Superior temporal gyrus (tissue), 1 donor: ENCODE results near the gene EXOSC7.

Source experiments
- DNase-seq: peaks from one replicate; pipeline ENCODE4 v3.0.0-alpha.2; 2016; ENCODE audit errors: extremely low spot score

EXOSC7 gene

DNA sequence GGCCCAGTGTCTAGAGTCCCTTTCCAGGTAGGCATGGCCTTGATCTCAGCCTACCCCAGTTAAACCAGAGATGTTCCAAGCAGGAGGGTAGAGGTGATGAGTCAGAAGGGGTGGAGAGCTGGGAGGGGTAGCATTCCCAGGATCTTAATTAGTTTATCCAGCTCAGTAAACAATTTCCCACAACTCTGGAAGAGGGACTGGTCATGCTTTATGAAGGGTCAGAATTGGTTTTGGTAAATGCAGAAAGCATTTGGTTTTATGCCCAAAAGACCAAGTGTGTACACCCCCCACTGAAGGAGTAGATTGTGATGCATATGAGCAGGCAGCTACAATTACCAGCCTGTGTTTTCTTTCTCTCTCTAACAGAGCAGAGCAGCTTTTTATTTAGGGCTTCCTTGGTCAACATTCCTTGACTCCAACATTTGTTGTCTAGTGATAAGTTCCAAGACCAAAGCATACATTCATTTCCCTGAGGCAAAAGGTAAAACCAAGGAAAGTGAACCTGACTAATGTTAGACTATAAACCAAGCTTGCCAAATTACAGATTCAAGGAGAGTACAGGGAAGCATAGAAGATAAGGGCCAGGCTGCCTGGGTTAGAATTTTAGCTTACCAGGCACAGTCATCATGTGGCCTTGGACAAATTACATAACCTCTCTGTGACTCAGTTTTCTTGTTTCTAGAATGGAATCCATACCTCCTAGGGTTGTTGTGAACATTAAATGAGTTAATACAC, 17.6 kb downstream of the EXOSC7 start:
- DNase-seq, result no peak

DNA sequence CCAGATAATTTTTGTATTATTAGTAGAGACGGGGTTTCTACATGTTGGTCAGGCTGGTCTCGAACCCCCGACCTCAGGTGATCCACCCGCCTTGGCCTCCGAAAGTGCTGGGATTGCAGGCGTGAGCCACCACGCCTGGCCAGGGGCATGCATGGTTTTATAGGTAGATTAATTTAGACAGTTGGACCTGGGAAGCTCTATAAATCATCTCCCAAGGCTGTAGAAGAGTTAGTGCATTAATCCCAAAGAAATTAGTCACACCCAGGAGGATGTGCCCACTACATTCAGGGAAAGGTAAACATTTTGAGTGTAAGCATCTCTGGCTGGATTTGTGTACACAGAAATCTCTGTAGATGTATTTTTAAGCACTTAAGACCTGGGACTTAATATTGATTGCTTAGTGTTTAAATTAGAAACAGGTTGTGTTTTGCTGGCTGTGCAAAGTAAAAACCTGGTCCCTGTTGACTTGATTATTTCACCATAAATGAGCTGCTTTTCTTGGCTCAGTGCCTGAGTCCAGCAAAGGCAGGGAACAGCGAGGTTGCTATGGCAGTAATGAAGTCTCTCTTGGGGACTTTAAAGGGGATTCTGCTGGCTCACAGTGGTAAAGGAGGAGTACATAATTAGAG, 19.2 kb downstream of the EXOSC7 start:
- no peak for DNase-seq

DNA sequence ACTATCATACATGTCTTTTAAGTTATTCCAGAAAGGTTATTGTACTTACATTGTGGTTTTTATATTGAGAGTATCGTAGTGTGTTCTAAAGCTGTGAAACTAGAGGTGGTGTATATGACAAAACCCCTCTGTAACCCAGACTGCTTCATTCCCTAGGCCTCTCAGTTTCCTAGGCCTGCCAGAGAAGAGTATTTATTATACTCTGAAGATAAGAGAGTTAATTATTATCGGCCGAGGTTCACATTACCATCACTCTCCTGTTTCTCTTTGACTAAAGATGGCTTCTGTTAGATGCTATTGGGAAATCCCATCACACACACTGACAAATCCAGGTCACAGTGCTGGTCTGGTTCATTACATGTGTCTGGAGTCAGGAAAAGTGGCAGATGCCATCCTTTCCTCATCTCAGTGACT, 20.5 kb downstream of the EXOSC7 start:
- no peak for DNase-seq

DNA sequence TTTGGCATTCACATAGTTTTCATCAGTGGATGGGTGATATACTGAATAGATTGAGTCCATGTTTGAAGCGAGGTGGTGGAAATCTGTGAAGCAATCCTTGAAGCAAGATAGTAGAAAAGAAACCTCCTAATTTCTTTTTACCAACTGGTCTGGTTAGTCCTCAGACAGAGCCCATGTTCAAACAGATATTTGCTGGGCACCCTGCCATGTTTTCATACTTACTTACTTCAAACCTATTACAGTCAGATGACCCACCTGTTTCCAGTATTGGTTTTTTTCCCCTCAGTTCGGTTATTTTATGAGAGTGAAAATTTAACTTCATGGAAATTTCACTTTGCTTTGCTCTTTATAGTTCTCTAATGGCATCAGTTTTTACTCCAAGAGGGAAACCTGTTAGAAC, 23.7 kb downstream of the EXOSC7 start:
- no peak for DNase-seq

DNA sequence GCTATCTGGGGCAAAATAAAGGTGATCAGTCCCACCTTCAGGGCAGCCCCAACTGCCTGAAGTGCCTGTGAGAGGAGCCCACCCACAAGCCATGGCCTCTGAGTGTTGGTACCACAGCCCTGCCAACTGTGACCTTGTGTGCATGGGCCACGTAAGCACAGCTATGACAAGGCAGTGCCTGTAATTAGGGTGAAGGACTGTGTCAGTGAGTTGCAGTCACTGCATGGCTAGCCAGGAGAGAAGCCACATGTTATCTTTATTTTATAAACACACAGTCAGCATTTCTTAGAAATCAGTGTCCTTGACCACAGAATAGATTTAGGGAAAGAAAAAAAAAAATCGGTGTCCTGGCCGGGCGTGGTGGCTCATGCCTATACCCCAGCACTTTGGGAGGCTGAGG, 24.8 kb downstream of the EXOSC7 start:
- DNase-seq, result no peak

DNA sequence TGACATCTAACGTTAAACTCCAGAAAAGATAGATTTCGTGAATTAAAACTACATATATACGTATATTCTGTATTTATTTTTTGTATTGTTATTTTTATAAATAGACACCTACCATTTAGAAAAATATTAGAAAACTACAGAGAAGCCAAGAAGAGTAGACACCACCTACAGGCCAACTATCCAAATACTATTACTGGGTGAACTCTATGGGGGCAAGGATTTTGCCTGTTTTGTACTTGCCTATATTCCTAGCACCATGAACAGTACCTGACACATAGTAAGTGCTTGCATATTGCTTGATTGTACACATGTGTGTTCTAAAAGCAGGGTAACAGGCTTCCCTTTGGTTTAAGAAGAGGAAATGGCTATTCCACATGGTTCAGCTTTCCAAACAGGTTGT, 25.7 kb downstream of the EXOSC7 start:
- DNase-seq, result no peak

DNA sequence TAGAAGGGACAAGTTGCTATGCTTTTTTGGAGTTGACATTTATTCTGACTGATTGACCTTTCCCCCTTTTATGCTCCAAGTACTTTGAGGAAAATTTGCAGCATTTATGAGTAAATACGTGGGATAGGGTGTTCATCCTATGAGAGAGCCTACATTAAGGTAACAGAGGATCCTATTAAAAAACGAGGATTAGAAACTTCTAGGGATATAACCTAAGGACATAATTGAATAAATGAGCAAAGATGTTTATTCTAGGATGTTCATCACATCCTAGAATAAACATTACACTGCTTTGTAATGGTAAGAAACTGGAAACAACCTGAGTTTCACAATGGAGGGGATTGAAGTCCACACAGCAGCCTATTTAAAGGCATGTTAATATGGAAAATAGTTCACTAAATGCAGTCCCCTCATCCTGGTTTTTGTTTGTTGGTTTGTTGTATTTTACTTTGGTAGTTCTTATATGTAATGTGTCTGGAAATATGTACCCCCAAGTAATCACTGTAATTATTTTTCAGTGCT, 26.2 kb downstream of the EXOSC7 start:
- no peak for DNase-seq

DNA sequence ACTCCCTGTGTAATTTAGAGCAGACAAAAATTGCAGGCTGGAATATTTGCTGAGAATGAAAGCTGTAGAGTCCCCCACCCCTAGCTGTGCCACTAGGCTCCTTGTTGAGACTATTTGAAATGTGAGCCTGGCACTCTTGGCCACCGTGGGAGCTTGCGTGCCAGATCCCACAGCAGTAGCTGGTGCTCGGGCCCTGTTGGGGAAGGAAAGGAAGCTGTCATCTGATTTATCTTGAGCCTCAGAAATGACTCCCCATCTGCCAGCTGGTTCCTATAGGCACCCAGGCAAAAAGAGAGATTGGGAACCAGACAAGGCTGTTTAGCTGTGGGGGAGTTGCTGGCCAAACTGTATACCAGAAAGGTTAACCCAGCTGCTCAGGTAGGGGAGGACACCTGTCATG, 26.7 kb downstream of the EXOSC7 start:
- no peak for DNase-seq

DNA sequence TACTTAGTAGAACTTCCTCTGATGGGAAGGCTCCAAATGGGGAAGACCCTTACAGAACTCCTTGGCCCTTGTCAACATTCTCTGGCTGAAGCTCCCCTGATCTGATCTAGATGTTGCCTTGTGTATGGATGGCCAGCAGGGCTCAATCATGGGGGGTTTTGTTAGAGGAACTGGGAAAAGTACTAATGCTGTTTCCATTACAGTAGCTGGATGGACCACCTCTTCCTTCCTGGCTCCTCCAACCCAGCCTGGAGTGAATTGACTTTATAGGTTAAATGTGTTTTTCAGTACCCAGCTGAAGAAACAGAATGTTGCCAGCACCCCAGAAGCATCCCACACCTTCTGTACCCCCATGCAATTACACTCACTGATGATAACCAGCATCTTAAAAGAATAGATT, 27.4 kb downstream of the EXOSC7 start:
- DNase-seq, result no peak

DNA sequence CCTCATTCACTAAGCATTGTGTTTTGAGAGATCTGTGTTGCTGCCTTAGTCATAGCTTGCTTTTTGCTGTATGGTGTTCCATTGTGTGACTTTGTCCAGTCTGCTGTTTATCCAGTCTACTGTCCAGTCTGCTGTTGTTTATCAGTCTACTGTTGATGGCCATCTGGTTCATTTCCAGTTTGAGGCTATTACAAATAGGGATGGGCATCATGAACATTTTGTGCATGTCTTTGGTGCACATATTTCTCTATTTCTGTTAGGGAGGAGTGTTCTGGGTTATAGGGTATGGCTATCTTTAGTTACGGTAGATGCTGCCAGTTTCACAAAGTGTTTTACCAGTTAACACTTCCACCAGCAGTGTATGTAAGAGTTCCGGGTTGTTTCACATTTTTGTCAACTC, 27.8 kb downstream of the EXOSC7 start:
- DNase-seq, result no peak

DNA sequence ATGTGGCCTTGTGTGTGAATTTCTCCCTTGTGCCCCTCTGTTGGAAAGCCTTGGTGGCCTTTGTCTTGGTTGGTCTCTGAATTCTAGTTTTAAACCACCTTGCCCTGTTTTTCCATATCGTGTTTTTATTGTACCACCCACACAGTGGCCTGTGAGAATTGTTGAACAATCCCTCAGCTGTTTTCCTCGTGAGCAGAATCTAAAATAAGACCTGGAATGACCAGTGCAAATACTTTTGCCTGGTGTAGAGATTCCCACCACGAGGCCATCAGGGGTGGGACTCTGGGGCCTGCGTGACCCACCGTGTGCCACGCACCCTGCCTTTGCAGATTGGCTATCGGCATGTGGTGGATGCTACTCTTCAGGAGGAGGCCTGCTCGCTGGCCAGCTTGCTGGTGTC, 31.0 kb downstream of the EXOSC7 start:
- no peak for DNase-seq

DNA sequence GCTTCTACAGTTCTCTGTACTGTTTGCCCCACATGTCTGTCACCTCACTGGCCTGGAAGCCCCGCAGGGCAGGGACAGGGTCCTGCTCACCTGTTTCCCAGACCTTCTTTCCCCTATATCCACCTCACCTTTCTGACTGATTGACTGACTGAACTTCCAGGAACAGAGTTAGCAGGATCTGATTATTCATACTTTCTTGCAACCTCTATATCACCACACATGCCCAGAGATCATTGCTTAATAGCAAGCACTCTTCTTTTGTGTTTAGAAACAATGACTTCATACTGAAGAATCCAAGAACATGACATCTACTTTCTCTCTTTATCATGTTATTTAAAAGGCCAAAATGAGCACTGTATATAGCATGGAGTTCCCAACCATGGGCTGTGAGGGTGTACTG, 32.1 kb downstream of the EXOSC7 start:
- no peak for DNase-seq

DNA sequence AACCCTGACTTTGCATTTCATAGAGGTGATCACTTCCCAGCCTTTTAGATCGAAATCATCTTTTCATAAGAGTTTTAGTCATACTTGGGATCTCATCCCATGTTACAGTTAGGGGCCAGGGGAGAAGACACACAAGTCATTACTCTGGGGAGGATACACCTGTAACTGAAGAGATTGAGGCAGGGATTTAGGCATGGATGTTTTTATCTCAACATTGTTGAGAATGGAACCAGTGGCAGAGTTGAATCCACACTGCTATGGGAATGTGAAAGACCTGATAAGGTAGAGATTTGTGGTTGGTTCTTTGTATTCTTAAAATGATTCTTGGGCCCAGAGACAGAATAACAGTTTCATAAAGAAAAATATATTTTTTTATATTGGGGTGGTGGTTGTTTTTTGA, 33.8 kb downstream of the EXOSC7 start:
- DNase-seq, result no peak

DNA sequence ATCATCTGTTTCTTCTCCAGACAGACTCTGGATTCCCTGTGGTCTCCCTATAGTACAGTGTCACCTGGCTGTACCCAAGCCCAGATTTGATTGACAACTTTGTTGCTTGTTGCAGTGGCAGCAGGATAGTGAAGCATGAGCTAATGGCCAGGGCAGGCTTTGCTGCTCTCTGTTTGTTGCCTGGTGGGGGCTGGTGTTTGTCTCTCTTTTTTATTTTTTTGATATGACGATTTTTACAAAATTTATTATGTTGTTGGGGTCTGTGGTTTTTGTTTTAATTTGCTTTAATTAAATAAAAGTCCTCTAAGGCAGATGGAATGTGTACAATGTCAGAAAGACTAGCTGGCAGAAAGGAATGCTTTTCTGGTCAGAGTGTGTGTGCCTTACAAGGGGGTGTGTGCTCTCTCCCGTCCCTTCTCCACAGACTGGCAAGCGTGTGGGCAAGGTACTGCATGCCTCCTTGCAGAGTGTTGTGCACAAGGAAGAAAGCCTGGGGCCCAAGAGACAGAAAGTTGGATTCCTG, 34.8 kb downstream of the EXOSC7 start:
- DNase-seq, result no peak

DNA sequence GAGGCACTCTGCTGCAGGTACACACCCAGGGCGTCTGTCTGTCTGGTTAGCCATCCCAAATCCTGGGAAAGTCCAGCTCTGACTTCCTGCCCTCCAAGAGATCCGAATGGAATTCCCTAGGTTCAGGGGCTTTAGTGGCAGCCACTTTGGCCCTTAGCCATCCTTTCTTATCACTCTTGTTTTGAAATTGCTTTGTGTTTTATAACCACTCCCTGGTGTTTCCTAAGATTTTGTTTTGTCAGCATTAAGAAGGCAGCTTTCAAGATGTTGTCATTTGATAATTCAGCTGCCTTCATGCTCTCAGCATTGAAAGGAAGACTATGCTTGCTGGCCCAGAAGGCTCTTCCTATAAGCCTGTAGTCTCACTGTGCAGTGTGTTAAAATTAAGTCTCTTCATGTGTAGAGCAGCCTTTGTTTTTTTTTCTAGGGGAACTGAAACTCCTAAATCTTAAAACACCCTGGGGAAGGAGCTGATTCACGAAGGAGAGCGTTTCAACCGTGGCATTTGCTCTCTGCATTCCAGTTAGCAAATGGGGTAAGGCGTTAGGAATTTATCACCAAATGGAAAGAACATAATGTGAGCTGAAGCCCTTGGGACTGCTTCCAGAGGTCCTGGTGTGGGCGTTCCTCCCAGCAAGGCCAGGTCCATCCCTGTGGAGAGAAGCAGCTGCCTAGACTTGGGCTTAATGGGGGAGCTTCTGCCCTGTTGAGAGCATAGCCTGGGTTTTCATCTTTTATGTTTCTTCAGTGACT, 35.9 kb downstream of the EXOSC7 start:
- DNase-seq, result no peak

DNA sequence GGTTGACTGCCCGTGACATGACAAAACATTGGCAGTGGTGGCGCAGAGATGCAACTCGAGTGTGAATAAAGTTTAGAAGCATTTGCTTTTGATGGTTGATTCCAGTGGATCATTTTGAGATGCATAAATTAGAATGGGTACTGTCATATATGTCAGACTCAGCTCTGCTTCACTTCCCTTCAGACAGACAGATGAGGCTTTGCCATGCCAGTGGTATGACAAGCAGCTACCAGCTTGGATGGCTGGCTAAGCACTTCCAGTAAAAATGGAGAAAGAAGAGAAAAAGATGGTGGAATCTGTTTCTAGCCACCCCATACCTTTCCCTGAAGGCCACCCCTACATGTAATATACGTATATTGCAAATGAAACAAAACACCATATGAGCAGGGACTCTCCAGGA, 36.5 kb downstream of the EXOSC7 start:
- DNase-seq, result no peak

DNA sequence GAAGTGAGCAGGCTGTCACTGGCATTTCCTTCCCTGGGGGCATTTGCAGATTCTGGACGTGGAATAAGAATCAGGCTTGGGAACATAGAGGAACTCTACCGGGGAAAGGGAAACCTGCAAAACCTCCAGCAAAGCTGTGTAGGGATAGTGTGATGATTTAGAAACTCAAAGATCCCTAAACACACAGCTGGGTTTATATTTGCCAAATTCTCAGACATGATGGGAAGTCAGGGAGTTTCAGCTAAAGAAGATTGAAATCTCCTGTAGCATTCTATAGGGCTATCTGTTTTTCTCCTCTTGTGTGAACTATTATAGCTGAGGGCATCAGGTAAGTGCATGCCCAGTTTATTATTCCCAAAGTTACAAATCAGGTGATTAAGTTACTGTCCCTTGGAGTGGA, 40.9 kb downstream of the EXOSC7 start:
- DNase-seq, result no peak

DNA sequence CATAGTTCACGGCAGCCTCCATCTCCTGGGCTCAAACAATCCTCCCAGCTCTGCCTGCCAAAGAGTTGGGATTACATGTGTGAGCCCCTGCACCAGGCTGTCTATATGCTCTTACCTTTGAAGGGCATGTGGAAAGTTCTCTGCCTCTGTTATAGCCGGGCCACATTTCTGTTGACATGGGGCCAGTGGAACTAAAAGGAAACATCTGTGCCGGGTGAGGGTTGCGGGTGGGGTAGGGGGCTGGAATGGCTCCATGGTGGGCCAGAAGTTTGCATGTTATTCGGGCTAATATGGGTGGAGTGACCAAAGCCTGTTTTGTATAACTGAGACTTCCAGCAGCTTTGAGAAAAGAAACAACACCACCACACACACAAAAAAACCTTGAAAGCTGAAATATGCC, 41.8 kb downstream of the EXOSC7 start:
- no peak for DNase-seq

DNA sequence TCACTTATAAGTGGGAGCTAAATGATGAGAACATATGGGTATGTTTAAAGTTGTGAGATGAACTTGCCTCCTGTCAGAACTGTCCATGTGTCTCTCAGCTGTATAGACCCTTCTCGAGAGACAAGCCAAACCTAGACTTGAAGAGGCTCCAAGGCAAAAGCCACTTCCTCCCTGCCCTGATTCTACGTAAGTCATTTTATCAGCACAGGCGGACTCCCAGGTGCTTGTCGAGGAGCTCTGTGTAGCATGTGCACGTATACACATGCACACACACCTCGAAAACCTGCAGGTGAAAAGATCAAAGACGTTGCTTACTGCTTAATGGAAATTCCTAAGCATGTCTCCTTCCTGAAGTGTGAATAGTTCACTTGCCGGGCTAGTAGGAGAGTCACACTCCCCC, 44.5 kb downstream of the EXOSC7 start:
- no peak for DNase-seq

DNA sequence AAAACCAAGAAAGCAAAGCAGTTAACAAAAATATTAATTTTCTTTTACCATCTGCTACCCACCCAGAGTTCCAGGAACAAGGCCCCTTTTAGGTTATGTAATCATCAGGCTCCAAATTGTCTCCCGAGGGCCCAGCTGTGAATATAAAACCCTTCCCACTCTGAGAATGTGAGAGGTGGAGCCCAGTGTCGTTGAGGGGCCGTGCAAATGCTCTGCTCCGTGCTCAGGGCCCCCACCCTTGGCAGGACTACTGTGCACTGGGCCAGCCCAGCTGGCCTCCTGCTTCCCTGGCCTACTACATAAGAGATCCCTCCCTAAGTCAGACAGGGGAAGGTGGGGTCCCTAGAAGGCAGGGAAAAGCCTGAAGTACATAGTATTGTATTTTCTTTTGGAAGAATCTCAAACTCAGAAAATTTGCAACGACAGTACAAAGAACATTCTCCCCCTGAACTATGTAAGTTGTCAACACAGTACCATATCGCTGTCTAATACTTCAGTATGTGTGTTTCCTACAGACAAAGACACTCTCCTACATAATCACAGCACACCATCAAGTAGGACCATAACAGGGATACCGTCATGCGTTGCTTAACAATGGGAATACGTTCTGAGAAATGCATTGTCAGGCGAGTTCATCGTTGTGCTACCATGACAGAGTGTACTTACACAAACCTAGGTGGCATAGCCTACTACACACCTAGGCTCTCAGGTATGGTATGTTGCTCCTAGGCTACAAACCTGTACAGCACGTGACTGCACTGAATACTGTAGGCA, 45.7 kb downstream of the EXOSC7 start:
- no peak for DNase-seq

DNA sequence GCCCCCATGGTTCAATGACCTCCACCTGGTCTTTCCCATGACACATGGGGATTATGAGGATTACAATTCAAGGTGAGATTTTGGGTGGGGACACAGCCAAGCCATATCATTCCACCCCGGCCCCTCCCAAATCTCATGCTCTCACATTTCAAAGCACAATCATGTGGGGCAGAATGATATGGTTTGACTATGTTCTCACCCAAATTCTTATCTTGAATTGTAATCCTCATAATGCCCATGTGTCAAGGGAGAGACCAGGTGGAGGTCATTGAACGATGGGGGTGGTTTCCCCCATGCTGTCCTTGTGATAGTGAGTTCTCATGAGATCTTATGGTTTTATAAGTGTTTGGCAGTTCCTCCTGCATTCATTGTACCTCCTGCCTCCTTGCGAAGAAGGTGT, 47.6 kb downstream of the EXOSC7 start:
- no peak for DNase-seq
